ENCODE measurements around the gene B4GALT6.

GRCh38 chr18:31723990-31724711 lies 39.8 kb upstream of the B4GALT6 start:
- TF ChIP-seq EP300 (conservative IDR thresholded peaks at IDR 0.05; ENCODE audit: poor library complexity, severe bottlenecking): no peak
- no peak for TF ChIP-seq RAD21 (conservative IDR thresholded peaks at IDR 0.05)
- TF ChIP-seq EZH2 (IDR thresholded peaks at IDR 0.05; ENCODE audit: borderline replicate concordance, insufficient read depth, low read length, poor library complexity, severe bottlenecking): no peak
- TF ChIP-seq CTCF (IDR thresholded peaks at IDR 0.05; ENCODE audit: poor library complexity, severe bottlenecking): no peak
- no peak for TF ChIP-seq MXI1 (conservative IDR thresholded peaks at IDR 0.05; ENCODE audit: poor library complexity, severe bottlenecking)
